ENCODE results near the gene SCRN1.
"Not testable (repeated sequence)": the region's sequence is repeated elsewhere in the genome, so short reads cannot be mapped to it uniquely, and the experiment has no call there.

The SCRN1 gene

DNA sequence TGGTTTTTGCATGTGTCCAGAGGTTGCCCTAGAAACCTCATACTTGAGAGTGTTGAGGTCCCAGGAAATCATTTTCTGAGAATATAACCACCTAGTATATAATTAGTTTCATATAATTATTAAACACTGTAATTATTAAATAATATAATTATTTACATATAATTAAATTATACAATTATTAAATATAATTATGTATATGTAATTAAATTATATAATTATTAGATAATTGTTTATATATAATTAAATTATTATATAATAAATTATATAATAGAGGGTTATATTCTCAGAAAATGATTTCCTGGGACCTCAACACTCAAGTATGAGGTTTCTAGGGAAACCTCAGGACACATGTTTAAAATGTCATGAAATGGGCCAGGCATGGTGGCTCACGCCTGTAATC, 27.6 kb downstream of the SCRN1 start:
- no peak for DNase-seq

DNA sequence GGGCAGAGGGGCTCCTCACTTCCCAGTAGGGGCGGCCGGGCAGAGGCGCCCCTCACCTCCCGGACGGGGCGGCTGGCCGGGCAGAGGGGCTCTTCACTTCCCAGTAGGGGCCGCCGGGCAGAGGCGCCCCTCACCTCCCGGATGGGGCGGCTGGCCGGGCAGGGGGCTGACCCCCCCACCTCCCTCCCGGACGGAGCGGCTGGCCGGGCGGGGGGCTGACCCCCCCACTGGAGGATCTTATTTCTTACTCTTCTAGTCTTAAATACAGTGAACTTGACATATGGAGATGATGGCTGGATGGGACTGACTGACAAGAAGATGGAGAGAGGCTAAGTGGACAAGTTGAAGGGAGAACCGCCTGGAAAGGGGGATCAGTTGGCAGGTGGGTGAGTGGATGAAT, 28.0 kb downstream of the SCRN1 start:
- DNase-seq: not testable (repeated sequence)

DNA sequence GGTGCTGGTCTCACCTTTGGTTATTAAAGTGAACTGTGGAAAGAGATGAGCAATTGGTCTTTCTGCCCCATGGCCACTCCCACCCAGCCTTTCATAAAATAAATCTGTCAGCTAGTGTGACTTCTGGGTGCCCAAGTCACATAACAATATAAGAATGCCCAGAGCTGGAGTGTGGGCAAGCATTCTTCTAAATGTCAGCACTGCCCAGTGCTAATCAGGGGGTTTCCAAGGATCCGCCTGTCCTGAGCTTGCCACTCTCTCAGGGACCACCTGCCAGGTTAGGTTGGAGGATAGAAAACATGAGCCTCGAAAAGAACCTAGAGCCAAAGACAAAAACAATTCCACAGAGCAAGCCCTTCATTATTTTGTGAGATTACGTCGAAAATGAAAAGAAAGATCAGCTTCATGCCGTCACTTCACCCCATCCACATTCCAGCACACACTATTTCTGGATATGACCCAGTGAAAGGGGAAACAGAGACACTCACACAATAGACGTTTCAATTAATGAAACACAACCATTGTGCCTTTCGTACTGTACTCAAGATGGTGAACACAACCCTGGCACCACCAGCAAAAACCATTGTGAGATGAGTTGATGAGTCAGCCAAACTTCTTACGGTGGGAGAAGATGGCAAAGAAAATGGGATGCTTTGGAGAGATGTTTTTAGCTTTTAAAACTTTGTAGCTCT, 30.8 kb downstream of the SCRN1 start:
- no peak for DNase-seq

DNA sequence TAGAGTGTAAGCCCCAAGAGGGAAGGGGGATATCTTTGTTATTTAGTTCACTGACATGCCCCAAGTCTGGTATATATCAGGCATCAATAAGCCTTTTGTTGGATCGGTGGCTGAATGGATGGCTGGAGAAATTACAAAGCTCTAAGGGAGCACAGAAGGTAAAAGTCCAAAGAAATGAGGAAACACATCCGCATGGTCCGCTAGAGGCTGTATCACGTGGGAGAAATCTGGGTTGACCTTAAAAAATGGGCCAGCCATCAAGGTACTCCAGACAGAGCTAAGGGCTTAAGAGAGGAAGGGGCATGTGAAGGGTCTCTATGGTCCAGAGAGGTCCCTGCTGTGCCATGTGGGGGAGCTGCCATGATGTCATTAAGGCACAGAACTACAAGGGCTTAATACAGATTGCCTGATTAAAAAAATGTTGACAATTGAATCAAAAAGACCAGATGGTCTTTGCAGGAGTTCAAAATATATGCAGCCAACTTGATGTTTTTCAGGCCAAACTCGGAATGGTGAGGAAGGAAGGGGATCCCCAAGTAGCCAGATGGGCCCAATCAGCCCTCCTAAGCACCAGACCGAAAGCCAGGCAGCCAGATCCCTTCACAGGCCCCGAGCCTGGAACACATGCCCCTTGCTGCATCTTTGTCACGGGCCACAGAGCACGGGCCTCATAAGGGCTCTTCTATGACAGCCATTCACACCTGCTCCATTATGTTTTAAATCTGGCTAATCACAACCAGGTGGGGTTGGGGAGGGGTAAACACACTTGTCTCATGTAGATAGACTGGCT, 31.9 kb downstream of the SCRN1 start:
- no peak for DNase-seq

DNA sequence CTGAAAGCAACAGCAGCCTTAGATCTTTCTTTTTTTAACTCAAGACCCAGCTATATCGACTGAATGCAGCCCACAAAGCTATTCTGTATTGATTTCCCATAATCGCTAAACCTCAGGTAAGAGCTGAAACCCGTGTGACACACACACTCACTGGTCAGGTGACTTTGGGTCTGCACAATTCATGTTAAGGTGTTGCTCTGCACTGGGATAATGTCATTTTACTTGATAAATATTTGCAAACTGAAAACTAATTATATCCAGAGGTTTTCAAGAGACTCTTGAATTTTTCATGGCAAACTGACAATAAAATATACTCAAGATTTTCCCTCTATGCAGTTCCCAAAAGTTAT, 33.1 kb downstream of the SCRN1 start:
- DNase-seq: no peak

DNA sequence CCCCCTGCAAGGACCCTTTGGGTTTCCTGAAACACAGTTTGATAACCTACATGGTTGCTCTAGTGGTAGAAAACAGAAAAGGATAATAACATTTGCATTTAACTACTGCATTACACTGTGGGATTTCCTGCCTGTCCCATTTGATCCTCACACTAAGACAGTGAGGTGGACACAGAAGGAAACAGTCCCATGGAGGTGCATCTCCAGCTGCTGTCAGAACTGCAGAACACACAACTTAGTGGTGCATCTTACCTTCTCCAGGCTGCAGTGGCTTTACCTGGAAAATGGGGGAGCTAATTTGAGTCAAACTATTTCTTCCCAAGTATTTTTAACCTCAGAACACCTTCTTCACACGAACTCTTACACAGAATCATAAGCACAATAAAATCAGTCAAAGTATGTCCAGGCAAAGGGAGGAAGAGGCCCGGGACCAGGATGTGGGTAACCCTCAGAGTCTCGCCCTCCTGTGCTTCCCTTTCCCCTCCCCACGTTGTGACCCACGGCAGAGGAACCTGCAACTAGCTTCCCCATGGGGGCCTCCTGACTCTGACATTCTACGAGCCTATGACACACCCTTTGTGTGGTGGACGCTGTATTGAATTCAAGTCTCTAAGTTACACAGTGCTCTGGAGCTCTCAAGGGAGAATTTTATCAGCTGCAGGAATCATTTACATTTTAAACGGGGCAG, 33.7 kb downstream of the SCRN1 start:
- DNase-seq: peak; percentile 26

DNA sequence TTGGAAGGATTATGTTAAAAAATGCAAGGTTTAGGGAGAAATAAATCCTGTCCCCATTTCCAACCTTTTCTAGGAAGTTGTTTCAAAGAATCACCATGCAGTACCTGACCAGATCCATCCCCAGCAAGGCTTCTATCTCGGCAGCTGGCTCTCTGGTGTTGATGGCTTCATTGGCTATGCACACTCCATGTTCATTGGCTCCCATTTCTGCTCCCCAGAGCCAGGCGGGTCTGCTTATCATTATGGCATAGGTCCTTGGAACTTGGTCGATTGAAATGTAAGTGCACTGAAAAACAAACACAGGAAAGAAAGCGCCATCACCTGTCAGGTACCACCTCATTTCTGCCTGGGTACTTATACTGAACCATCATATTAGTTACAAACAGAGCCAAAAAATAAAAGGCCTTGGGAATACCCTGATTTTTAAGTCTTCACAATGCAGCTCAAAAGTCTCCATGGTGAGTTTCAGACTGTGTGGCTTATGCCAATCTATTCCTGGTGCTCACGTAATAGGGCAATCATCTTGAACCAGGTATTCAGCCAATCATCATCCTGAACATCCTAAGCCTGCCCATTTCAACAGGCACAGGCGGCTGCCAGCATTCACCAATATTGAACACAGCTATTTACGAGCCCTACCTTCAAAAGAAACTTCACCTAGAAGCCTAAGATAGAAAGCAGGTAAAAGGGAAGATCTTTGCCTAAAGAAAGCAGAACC, 34.4 kb downstream of the SCRN1 start:
- DNase-seq: no peak

DNA sequence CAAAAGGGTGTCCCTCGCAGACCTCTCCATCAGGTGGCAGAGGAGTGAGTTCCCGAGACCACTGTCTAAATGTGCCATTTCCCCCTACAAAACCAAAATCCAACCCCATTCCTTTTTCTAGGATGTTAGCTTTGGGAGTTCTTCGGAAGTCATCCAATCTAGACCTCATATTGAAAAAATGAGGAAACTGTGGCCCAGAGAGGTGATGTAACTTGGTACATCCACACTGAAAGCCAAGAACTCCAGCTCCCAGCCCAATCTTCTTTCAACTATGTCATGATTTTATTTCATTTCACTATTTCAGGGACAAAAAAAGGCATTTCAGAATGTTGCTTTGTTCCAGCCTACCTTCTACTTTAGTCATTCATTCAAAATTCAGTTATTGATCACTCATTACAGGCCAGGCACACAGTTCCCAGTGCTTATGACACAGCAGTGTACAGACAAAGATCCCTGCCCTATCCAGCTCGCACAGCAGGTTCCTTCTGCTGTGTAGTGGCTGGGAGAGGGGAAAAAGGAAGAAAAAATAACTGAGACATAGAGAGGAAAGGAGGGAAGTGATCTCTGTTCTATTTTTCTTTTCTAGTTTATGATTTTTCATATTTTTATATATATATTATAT, 35.8 kb downstream of the SCRN1 start:
- no peak for DNase-seq

DNA sequence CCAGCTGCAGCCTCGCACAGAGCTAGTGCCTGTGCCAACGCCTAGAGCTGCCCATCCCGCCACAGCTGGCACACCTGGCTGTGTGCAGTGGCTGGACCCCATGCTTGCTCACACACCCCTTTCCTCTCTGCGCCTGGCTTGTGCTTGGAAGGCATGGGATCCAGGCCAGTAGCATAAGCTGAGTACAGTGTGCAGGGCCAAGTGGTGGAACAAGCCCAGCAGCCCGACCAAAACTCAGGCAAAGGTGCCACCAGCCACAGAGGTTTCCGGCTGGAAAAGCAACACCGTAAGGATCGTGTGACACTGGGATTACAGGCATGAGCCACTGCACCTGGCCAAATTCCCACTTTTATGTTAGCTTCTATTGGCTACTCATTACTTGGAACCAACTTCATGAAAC, 38.4 kb downstream of the SCRN1 start:
- no peak for DNase-seq

DNA sequence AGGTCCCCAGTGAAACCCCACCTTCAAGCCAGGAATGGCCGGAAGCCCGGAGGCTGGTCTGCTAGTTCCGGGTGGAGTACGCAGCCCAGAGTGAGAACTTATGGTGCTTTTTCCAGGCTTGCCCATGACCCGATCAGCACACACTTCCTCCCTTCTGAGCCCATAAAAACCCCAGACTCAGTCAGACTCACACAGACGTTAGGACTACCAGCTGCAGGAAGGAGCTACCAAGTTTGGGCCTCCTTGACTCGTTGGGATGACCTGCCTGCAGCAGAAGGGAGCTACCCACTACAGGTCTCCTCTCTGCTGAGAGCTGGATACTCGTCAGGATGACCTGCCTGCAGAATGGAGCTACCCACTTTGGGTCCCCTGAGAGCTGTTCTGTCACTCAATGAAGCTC, 39.1 kb downstream of the SCRN1 start:
- no peak for DNase-seq

DNA sequence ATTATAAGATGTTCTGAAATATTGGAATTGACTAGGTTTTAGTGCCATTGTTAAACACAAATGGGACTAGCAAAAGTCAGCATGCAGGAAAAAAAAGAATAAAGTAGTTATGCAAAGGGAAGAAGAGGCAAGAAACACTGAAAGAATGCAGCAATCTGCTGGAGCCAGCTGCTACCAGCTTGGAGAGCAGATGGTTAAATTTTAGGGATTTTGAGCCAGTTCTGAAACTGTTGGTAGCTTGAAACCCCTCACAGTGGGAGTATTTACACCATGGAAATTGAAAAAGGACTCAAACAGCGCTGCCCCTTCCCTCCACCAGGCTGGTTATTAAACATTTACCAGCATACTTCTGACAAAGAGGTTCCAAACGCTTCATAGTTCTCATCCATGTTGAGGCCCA, 41.0 kb downstream of the SCRN1 start:
- DNase-seq: no peak

DNA sequence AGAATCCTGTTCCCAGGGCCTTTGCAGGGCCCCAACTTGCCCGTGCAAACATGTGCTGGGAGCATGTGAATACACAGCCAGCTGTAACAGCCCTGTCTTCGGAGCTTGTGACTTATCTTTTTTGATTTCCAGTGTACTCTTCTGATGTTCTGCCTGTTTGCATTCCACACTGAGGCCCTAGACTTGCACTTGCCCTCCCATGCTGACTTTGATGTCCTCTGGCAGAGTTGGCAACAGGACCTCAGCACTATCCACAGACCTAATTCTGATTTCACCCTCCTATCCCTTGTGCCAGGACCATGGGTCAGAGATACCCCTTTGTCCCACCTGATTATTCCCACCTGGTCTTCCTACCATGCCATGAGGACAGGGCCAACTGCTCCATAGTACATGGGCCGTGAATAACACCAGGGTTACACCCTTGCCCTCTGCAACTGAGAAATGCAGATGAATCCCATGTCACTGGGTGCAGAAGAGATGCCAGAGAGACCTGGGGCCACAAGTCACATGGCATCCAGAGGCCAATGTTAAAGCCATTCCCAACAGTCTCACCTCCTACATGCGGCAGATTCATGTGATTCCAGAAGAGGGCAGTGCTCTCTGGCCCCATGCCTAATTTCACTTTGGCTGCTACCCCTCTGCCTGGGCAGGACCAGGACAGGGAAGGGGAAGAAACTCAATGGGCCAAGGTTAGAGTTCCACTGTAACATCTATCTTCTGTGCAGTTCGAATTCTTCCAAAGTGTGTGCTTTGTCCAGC, 43.0 kb downstream of the SCRN1 start:
- DNase-seq: no peak

DNA sequence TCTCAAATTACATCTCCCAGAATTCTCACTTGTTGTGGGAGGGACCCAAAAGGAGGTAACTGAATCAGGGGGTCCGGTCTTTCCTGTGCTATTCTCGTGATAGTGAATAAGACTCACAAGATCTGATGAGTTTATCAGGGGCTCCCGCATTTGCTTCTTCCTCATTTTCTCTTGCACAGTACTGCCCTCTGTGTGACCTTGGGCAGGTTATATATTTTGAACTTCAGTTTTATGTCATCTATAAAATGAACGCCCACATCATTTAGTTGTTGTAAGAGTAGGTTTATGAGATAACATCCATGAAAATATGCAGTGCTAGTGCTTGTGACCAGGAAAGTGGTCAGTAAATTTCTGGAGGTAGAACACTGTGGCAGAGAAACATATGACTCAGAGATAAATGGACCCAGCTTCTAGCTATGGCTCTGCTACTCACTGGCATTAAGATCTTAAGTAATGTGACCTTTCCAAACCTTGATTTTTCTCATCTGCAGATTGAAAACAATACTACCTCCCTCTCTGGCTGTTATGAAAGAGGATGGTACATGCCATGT, 44.3 kb downstream of the SCRN1 start:
- DNase-seq: no peak

DNA sequence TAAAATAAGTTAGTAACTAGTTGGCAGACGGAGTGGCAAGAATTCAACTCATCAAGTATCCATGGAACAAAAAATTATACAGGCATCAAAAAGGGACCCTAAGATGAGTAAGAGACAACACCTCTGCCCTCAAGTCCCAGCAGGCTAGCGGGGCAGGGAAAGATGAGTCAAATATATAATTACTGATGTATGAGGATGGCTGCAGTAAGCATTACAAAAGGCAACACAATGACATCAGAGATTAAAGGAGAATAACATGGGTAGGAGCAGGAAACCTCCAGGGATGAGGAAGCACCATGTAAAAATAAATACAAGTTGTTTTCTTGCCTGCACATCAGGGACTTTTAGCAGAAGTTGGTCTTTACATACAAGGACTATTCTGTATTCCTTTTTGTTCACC, 49.4 kb downstream of the SCRN1 start:
- DNase-seq: no peak

DNA sequence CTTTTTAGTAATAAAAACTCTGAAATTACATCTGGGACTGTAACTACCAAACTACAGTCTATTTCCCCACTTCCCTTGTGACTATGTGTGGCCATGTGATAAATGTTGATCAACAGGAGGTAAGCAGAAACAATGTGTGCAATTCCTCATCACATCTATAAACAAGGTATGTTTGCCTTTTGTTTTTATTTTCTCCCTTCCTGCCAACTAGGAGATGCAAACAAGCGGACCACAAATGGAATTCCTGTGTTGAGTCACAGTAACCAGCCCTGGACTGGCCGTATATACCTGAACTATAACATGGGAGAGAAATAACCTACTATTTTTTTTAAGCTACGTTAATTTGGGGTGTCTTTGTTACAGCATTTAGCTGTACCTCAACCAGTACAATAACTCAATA, 52.5 kb downstream of the SCRN1 start:
- DNase-seq: no peak

DNA sequence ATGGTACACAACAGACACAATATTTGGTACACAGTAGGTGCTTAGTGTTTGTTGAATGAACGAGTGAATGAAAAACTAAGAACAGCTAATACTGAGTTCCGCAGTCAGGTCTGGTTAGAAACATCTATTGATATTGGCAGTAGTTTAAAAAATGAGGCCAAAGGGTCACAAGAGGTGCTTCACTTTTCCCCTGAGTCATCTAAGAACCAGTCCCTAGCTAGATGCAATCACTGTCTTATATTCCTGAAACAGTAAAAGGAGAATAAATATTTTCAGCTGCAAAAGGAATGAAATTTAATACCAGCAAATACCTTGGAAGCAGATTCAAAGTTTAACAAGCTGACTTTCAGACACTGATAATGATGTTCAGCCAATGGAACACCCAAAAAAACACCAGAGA, 54.5 kb downstream of the SCRN1 start:
- no peak for DNase-seq

DNA sequence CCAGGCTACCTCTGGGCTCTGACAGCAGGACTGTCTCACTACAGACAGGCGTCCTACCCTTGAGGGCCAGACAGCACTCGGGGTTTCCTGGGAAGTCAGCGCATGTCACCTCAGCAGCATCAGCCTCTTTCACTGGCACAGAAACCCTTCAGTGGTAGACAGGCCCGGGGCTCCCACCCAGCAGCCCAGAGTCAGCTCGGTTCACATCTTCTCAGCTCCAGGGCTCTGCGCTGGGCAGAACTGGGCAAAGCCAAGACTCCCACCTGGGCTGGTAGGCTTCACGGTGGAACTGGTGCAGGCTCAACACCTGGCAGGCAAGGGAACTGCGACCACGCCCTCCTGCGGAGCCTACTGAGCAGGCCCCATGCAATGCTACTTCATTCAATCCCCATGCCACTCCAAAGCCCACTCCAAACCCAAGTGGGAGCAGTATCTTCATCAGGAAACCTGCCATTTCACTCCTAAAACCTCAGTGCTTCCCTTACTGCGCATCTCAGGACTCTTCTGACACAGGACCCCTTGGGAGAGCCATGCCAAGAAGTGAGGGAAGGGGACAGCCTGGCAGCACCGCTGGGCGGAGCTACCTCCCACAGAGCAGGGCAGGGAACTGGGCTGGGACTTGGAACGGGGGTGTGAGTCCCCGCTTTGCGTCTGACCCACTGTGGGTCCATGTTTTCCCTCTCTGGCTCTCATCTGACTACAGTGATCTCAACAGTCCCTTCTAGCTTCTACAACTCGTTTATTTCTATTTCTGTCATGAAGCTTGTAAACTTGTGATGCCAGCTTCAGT, 60.4 kb downstream of the SCRN1 start:
- DNase-seq: no peak

DNA sequence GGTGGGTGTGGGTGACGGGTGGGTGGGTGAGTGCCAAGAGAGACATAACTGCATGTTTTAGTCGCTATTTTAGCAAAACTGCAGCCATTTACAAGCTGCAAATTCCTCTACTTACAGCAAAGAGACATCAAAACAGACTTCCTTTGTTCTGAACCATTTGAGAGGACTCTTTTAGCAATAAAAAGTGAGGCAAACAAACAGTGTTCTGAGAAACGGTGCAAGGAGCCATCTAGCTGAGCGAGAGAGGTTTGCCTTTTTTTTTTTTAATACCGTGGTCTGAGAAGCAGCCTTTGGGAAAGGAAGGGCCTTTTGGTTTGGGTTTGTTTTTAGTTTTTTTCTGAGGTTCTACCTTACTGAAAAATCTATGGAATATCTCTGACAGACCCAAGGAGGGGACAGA, 62.9 kb downstream of the SCRN1 start:
- no peak for DNase-seq

DNA sequence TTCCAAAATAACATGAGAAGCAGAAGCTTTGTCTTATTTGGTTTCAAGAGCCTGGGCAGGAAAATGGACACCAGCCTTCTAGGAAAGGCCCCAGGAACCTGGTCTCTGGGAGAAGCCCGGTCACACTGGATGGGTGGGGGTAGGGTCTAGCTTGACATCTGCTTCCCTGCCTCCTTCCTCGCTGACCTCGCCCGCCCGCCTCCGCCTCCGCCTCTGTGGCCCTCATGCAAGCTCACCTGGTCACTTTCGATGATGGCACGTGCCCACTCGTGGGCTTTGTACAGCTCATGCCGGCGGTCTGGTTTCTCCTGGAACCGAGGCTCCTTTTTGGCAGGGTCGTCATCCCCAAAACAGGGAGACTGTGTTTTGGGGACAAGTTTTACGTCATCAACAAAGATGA, 63.4 kb downstream of the SCRN1 start:
- no peak for DNase-seq

DNA sequence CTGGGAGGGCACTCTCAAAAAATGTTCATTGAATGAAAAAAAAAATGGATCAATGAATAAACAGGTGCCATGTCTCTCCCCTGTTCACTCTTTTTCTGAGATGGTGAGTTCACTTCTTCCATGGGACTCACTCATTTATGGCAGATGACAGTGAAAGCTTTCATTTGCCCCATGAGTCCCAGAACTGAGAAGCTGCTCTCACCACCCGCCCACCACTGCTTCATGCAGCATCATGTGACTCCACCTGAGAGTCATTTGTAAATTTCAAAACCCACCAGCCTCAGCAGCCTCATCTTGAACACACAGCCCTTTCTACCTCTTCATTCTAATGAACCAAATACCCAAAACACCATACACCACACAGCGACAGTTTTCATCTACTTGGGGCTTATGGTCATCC, 64.9 kb downstream of the SCRN1 start:
- peak; percentile 41 for DNase-seq

DNA sequence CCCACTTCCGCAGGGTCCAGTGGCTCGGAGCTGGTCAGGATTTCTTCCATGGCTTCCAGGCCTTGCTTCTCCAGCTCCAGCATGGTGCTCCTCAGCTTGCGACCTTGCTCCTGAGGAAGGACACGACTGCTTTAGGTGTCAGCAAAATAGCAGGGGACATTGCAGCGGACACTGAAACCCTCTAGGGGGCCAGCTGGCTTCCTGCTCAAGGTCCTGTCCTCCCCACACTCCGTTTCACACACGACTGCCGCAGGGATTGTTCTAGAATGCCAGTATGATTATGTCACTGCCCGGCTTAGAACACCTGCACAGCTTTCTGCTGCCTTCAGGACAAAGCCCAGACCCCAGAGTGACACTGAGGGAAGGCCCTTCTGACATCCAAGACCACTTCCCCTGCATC, 65.6 kb downstream of the SCRN1 start:
- no peak for DNase-seq
